ENCODE data around the gene C22orf31. TPM values are rescaled to one million over a fixed set of nuclear protein-coding genes. Genes with fewer than 3 reads are reported as not detected.

C22orf31 gene
- total and polyA plus RNA-seq, 2 donors (not counting 3 experiments of a cell fraction or from before 2014, with no cell fraction given): not detected

GRCh38 chr22:29031227-29032011, 30.2 kb downstream of the C22orf31 start:
- peak overlapping the region; percentile 99 for H3K27ac ChIP-seq (ENCODE audit: insufficient read depth, low read depth, low read length)
- H3K36me3 ChIP-seq (ENCODE audit: control insufficient read depth in 2 of 2, extremely low read depth in 1 of 2, insufficient read depth in 2 of 2, low read length in 2 of 2): no peaks in the 10 kb centered on the region
- TSS peak; percentile 93 for BruUV-seq (replicated peaks)
- peak overlapping the region in 2 of 3 experiments; percentile 43 to 52 for H3K4me3 ChIP-seq (replicated peaks in 1 of 3; ENCODE audit: insufficient read depth in 1 of 3, low read depth in 1 of 3, low read length in 3 of 3)
- H3K4me2 ChIP-seq (ENCODE audit: insufficient read depth, low read length): peak overlapping the region; percentile 77
- peak; percentile 97 for DNase-seq (ENCODE audit: low read depth, low spot score)
- POLR2A ChIA-PET: interaction anchor here (0.6 to 0.7 kb wide), 2 partner anchors 102 to 148 kb away, joined by 3 to 5 read pairs; no protein-coding TSS in a partner anchor
- H3K79me2 ChIP-seq (ENCODE audit: control insufficient read depth, insufficient read depth, low read length): no peaks in the 10 kb centered on the region
- peak; percentile 98 for FAIRE-seq
- H3K27me3 ChIP-seq (ENCODE audit: control insufficient read depth in 2 of 2, insufficient read depth in 2 of 2, low read length in 2 of 2): no peaks in the 10 kb centered on the region
- peak overlapping the region; percentile 74 for H3K9ac ChIP-seq (replicated peaks; ENCODE audit: extremely low read depth, insufficient read depth, low read length)
- dilution Hi-C loops (cut with MboI; ENCODE audit: extremely low pct_ligation_motif_present, low sequenced_read_pairs) (no loop called here), intact Hi-C loops (cut with micrococcal nuclease) (loop anchor here (1.0 to 5.0 kb wide), 5 partner anchors 9 to 231 kb away; partner anchors contain the start of genes XBP1 and ZNRF3)
- H3K9me3 ChIP-seq (replicated peaks; ENCODE audit: control insufficient read depth, insufficient read depth, low read length): no peaks in the 10 kb centered on the region
- TF ChIP-seq EZH2 (IDR thresholded peaks at IDR 0.05; ENCODE audit: borderline replicate concordance, low read depth, low read length, severe bottlenecking) (no peak), JUN (IDR thresholded peaks at IDR 0.05; ENCODE audit: borderline replicate concordance, insufficient read depth, insufficient read length, low read depth) (peak; percentile 93), CTCF (IDR thresholded peaks at IDR 0.05; ENCODE audit: extremely low read depth in 1 of 2, insufficient read depth in 1 of 2, low read depth in 1 of 2, low read length in 2 of 2) (peak in 1 of 2 donors; percentile 10), FOS (IDR thresholded peaks at IDR 0.05; ENCODE audit: borderline replicate concordance, insufficient read depth, low read length) (peak; percentile 97), POLR2AphosphoS5 (IDR thresholded peaks at IDR 0.05; ENCODE audit: insufficient read depth, low read depth, low read length) (peak; percentile 48), MAX (IDR thresholded peaks at IDR 0.05; ENCODE audit: insufficient read depth, insufficient read length) (no peak), GATA2 (IDR thresholded peaks at IDR 0.05; ENCODE audit: insufficient read depth, insufficient read length, low read depth, low read length) (no peak), POLR2A (IDR thresholded peaks at IDR 0.05; ENCODE audit: low read depth, low read length) (no peak), MYC (IDR thresholded peaks at IDR 0.05; ENCODE audit: low read depth, low read length) (peak; percentile 17)
- H2AFZ ChIP-seq (ENCODE audit: low read depth, low read length): peak overlapping the region; percentile 21
- peaks cover 27% of the 10 kb centered on the region for H3K4me1 ChIP-seq (ENCODE audit: control insufficient read depth, extremely low read depth, insufficient read depth, low read length)
- no peaks in the 10 kb centered on the region for H4K20me1 ChIP-seq (replicated peaks; ENCODE audit: control insufficient read depth, extremely low read depth, insufficient read depth, low read length)
- CTCF ChIA-PET: interaction anchor here (0.7 to 3.2 kb wide), 13 partner anchors 9 to 431 kb away, joined by 3 to 38 read pairs (median 4); partner anchors contain the start of gene ZNRF3
- no peaks in the 10 kb centered on the region for H3K9me1 ChIP-seq (replicated peaks; ENCODE audit: control insufficient read depth, extremely low read depth, insufficient read depth, low read length)
